AG04450 (cell line): ENCODE results near the gene KCNQ1OT1. TPM values are rescaled to one million over a fixed set of nuclear protein-coding genes. Genes with fewer than 3 reads are reported as not detected.

ENCODE experiments used
- CTCF ChIA-PET: fragments of 300-600, 350-600 bp; formaldehyde crosslinking; extraction: SDS; loops from one replicate; lab custom pipeline; 2022; ENCODE audit warnings: antibody characterized with exemption, inconsistent platforms; lab: Charles Lee
- POLR2A ChIA-PET: fragments of 350-600 bp; formaldehyde crosslinking; extraction: SDS; loops from one replicate; lab custom pipeline; 2021; ENCODE audit warnings: antibody characterized with exemption, inconsistent platforms; lab: Yijun Ruan, JAX
- DNase-seq: peaks from one replicate; pipeline ENCODE4 v3.0.0-alpha.2; 2011; ENCODE audit warnings: low read depth, low spot score
- H3K27ac ChIP-seq: one replicate; pipeline ENCODE4 v1.5.1; 2012; ENCODE audit warnings: low read depth, low read length, control low read depth
- H3K27me3 ChIP-seq: one replicate; pipeline ENCODE4 v1.6.0; 2012; ENCODE audit warnings: low read length; ENCODE audit not compliant: control insufficient read depth, insufficient read depth
- H3K4me3 ChIP-seq: 2 replicates; pipeline ENCODE4 v1.5.1; 2011; ENCODE audit warnings: mild to moderate bottlenecking, low read depth, low read length, control low read depth
- H3K9me3 ChIP-seq: 2 replicates; pipeline ENCODE4 v1.5.1; 2012; ENCODE audit warnings: low read length; ENCODE audit not compliant: control insufficient read depth, insufficient read depth
- polyA plus RNA-seq: library from polyadenylated mRNA; depleted of rRNA; stranded (reverse); fragments of >200 nt; gene quantifications from 2 replicates; pipeline ENCODE4 v1.2.3, GENCODE V29; 2011
- TF ChIP-seq, protein P1 (sequence below): IDR thresholded peaks from 2 replicates; pipeline ENCODE4 v1.5.1; 2011; ENCODE audit warnings: low read depth, low read length, control low read depth, inconsistent platforms

Gene KCNQ1OT1
- polyA plus RNA-seq, 1 experiment: 0.33 TPM

- TF ChIP-seq, protein P1, sequence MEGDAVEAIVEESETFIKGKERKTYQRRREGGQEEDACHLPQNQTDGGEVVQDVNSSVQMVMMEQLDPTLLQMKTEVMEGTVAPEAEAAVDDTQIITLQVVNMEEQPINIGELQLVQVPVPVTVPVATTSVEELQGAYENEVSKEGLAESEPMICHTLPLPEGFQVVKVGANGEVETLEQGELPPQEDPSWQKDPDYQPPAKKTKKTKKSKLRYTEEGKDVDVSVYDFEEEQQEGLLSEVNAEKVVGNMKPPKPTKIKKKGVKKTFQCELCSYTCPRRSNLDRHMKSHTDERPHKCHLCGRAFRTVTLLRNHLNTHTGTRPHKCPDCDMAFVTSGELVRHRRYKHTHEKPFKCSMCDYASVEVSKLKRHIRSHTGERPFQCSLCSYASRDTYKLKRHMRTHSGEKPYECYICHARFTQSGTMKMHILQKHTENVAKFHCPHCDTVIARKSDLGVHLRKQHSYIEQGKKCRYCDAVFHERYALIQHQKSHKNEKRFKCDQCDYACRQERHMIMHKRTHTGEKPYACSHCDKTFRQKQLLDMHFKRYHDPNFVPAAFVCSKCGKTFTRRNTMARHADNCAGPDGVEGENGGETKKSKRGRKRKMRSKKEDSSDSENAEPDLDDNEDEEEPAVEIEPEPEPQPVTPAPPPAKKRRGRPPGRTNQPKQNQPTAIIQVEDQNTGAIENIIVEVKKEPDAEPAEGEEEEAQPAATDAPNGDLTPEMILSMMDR: no peak
- Histone ChIP-seq H3K4me3 (no peak overlapping the region), H3K9me3 (no peaks in the 10 kb centered on the region; the same call in 1 of the 2 replicates), H3K27me3 (peaks cover 6% of the 10 kb centered on the region), H3K27ac (no peak overlapping the region)
- no peak for DNase-seq
- POLR2A ChIA-PET: no interaction called here
- CTCF ChIA-PET: no interaction called here
These were observed 24.3 kb downstream of the KCNQ1OT1 start for GRCh38 chr11:2675540-2675939.

DNA sequence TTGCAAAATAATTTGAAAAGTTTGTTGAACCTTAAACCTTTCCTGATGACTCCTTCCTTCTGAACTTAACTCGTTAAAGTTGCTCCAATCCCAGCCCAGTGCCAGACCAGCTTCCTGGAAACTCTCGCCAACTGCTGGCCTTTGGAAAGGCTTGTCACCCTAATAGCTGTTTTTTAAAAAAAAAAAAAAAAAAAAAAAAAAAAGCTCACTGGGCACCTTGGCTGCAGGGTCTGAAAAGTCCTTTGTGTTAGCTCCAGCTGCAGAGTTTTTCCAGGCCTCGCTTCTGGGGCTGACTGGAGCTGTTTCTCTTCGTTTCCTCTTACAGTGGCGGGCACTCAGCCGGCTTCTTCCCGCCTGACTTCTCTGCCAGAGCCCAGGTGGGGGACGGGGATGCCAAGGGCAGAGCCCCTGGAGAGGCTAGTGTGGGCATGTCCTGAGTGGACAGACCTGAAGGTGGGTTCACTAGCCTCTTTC is 25.1 kb downstream of the KCNQ1OT1 start:
- Histone ChIP-seq H3K9me3 (no peaks in the 10 kb centered on the region; the same call in 1 of the 2 replicates), H3K27ac (no peak overlapping the region), H3K27me3 (peaks cover 6% of the 10 kb centered on the region), H3K4me3 (no peak overlapping the region)
- ChIA-PET CTCF (no interaction called here), POLR2A (no interaction called here)
- DNase-seq: no peak
- TF ChIP-seq, protein P1: no peak

- Histone ChIP-seq H3K4me3 (no peak overlapping the region), H3K9me3 (no peaks in the 10 kb centered on the region; the same call in 1 of the 2 replicates), H3K27ac (no peak overlapping the region), H3K27me3 (peaks cover 4% of the 10 kb centered on the region)
- CTCF ChIA-PET: no interaction called here
- TF ChIP-seq, protein P1: no peak
- no peak for DNase-seq
- POLR2A ChIA-PET: no interaction called here
These were observed 25.8 kb downstream of the KCNQ1OT1 start for GRCh38 chr11:2673871-2674471.

DNA sequence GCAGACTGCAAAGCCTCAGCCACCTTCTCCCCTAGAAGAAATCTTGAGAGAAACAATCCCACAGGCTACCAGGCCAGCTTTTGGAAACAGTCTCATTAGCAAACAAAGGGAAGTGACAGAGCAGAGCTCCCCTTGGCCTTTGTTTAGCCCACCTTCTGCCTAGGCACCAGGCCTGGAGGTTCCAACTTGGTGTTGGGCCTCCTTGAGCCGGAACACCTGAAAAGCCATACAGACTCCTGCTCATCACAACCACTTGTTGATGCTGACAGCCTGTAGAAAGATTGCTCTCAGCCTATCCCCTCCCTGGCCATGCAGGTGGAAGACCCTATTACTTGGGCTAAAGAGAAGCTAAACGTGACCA is 26.6 kb downstream of the KCNQ1OT1 start:
- DNase-seq: no peak
- Histone ChIP-seq H3K27me3 (peaks cover 4% of the 10 kb centered on the region), H3K27ac (no peak overlapping the region), H3K4me3 (no peak overlapping the region), H3K9me3 (no peaks in the 10 kb centered on the region; the same call in 1 of the 2 replicates)
- TF ChIP-seq, protein P1: no peak
- ChIA-PET CTCF (no interaction called here), POLR2A (no interaction called here)

GRCh38 chr11:2672553-2673249 is 27.1 kb downstream of the KCNQ1OT1 start:
- H3K9me3 ChIP-seq: no peaks in the 10 kb centered on the region; the same call in 1 of the 2 replicates
- CTCF ChIA-PET: no interaction called here
- POLR2A ChIA-PET: no interaction called here
- H3K4me3 ChIP-seq: no peak overlapping the region
- TF ChIP-seq, protein P1: no peak
- DNase-seq: no peak
- no peak overlapping the region for H3K27ac ChIP-seq
- H3K27me3 ChIP-seq: peaks cover 4% of the 10 kb centered on the region
